ENCODE measurements around the gene PARP8. TPM values are rescaled to one million over a fixed set of nuclear protein-coding genes. Genes with fewer than 3 reads are reported as not detected.

PARP8 gene
- total RNA-seq, 4 donors from 2014 or later, result 6.5 to 25.2 (median 12.3) TPM

- intact Hi-C loops (cut with DNase I), result no loop called here
- H3K27me3 ChIP-seq, result no peaks in the 10 kb centered on the region
- peaks cover 0 to 53% (median 0%) of the 10 kb centered on the region in 3 donors for H3K36me3 ChIP-seq
- H3K9me3 ChIP-seq, result no peaks in the 10 kb centered on the region
- no peaks in the 10 kb centered on the region for H3K4me1 ChIP-seq
- no peak overlapping the region for H3K27ac ChIP-seq
- WGBS, 2 donors, result 85 to 91% methylated on average over 2 of the region's 2 CpGs
- no peak for DNase-seq
- no peak overlapping the region for H3K4me3 ChIP-seq
- TF ChIP-seq POLR2A (IDR thresholded peaks at IDR 0.05) (no peak), CTCF (IDR thresholded peaks at IDR 0.05) (no peak)
These were observed 99.6 kb downstream of the PARP8 start for GRCh38 chr5:50766042-50766441.

GRCh38 chr5:50766462-50766861 lies 100.0 kb downstream of the PARP8 start:
- no peaks in the 10 kb centered on the region for H3K9me3 ChIP-seq
- 90 to 93% methylated on average over 5 of the region's 5 CpGs for WGBS, 2 donors
- no peak overlapping the region for H3K4me3 ChIP-seq
- H3K27ac ChIP-seq, result no peak overlapping the region
- H3K36me3 ChIP-seq, result peaks cover 0 to 51% (median 0%) of the 10 kb centered on the region in 3 donors
- TF ChIP-seq CTCF (IDR thresholded peaks at IDR 0.05) (no peak), POLR2A (IDR thresholded peaks at IDR 0.05) (no peak)
- no peaks in the 10 kb centered on the region for H3K27me3 ChIP-seq
- H3K4me1 ChIP-seq, result no peaks in the 10 kb centered on the region
- no peak for DNase-seq
- intact Hi-C loops (cut with DNase I), result no loop called here

GRCh38 chr5:50766967-50767366 lies 100.5 kb downstream of the PARP8 start:
- TF ChIP-seq POLR2A (IDR thresholded peaks at IDR 0.05), result no peak
- TF ChIP-seq CTCF (IDR thresholded peaks at IDR 0.05), result no peak
- WGBS, 2 donors, result 72% methylated on average over 2 of the region's 2 CpGs
- no peak overlapping the region for H3K4me3 ChIP-seq
- intact Hi-C loops (cut with DNase I), result no loop called here
- no peaks in the 10 kb centered on the region for H3K27me3 ChIP-seq
- H3K4me1 ChIP-seq, result no peaks in the 10 kb centered on the region
- no peak for DNase-seq
- H3K36me3 ChIP-seq, result peaks cover 0 to 46% (median 0%) of the 10 kb centered on the region in 3 donors
- no peak overlapping the region for H3K27ac ChIP-seq
- H3K9me3 ChIP-seq, result no peaks in the 10 kb centered on the region

- intact Hi-C loops (cut with DNase I), result no loop called here
- Histone ChIP-seq H3K9me3 (no peaks in the 10 kb centered on the region), H3K36me3 (peaks cover 0 to 46% (median 0%) of the 10 kb centered on the region in 3 donors), H3K27ac (no peak overlapping the region), H3K27me3 (no peaks in the 10 kb centered on the region), H3K4me1 (no peaks in the 10 kb centered on the region), H3K4me3 (no peak overlapping the region)
- TF ChIP-seq POLR2A (IDR thresholded peaks at IDR 0.05) (no peak), CTCF (IDR thresholded peaks at IDR 0.05) (no peak)
- 50 to 76% methylated on average over 1 of the region's 1 CpG for WGBS, 2 donors
- DNase-seq, result no peak
These were observed 101.2 kb downstream of the PARP8 start for GRCh38 chr5:50767588-50767987.

- peaks cover 0 to 46% (median 0%) of the 10 kb centered on the region in 3 donors for H3K36me3 ChIP-seq
- no peak overlapping the region for H3K27ac ChIP-seq
- TF ChIP-seq CTCF (IDR thresholded peaks at IDR 0.05) (no peak), POLR2A (IDR thresholded peaks at IDR 0.05) (no peak)
- H3K4me1 ChIP-seq, result no peaks in the 10 kb centered on the region
- H3K27me3 ChIP-seq, result no peaks in the 10 kb centered on the region
- no peak overlapping the region for H3K4me3 ChIP-seq
- 85 to 88% methylated on average over 4 of the region's 4 CpGs for whole genome bisulfite sequencing, 2 donors
- H3K9me3 ChIP-seq, result no peaks in the 10 kb centered on the region
- DNase-seq, result no peak
- intact Hi-C loops (cut with DNase I), result no loop called here
These were observed 102.2 kb downstream of the PARP8 start for GRCh38 chr5:50768634-50769033.
